Measurements from ENCODE around the gene SPHK1.
"Not testable (repeated sequence)": the region's sequence is repeated elsewhere in the genome, so short reads cannot be mapped to it uniquely, and the experiment has no call there.

Gene SPHK1, protein sequence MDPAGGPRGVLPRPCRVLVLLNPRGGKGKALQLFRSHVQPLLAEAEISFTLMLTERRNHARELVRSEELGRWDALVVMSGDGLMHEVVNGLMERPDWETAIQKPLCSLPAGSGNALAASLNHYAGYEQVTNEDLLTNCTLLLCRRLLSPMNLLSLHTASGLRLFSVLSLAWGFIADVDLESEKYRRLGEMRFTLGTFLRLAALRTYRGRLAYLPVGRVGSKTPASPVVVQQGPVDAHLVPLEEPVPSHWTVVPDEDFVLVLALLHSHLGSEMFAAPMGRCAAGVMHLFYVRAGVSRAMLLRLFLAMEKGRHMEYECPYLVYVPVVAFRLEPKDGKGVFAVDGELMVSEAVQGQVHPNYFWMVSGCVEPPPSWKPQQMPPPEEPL

GRCh38 chr17:76384222-76384986 is at the start of gene SPHK1:
Gene SPHK1, plus strand, starts transcription at chr17:76384609. Its CDS starts 1,036 bp downstream, at chr17:76385645.
- intact Hi-C loops (cut with DNase I) = no loop called here
- peak in 29 of 42 donors; percentile 35 to 77 (median 55) for DNase-seq

GRCh38 chr17:76335716-76336381 is 48.6 kb upstream of the SPHK1 start:
- no peak for DNase-seq
- intact Hi-C loops (cut with DNase I) = no loop called here

- intact Hi-C loops (cut with DNase I) = no loop called here
- DNase-seq = no peak
These were observed 47.5 kb upstream of the SPHK1 start for GRCh38 chr17:76336756-76337412.

DNA sequence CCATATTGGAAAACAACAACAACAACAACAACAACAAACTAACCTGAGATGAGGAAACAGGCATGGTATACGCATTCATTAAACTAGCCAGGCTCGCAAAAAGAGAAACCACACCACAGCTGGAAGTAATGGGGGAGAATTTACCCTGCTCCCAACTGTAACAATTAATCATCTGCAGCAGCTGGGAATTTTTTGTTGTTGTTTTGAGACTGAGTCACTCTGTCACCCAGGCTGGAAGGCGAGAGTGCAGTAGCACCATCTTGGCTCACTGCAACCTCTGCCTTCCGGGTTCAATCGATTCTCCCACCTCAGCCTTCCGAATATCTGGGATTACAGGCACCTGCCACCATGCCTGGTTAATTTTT is 47.0 kb upstream of the SPHK1 start:
- no peak for DNase-seq
- intact Hi-C loops (cut with DNase I) = no loop called here

- no peak for DNase-seq
- intact Hi-C loops (cut with DNase I) = no loop called here
These were observed 43.1 kb upstream of the SPHK1 start for GRCh38 chr17:76341301-76341700.

- no peak for DNase-seq
- intact Hi-C loops (cut with DNase I) = no loop called here
These were observed 41.3 kb upstream of the SPHK1 start for GRCh38 chr17:76343106-76343505.

GRCh38 chr17:76345377-76345974 is 38.9 kb upstream of the SPHK1 start:
- intact Hi-C loops (cut with DNase I) = no loop called here
- no peak for DNase-seq

DNA sequence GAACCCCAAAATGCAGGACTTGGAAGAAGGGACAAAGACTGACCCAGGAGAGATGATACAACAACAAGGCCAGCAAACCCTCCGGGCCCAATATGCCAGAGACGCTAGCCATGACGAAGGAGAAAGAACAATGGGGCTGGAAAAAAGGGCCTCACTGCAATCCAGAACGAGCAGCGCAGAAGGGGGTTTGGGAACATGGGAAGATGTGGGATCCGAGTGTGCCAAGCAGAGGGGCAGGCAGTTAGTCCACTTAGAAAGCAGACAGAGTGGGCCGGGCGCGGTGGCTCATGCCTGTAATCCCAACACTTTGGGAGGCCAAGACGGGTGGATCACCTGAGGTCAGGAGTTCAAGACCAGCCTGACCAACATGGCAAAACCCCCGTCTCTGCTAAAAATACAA is 37.5 kb upstream of the SPHK1 start:
- DNase-seq; intact Hi-C loops (cut with DNase I): not testable (repeated sequence)

GRCh38 chr17:76350463-76350862 is 33.9 kb upstream of the SPHK1 start:
- peak in 1 of 42 donors; percentile 12 for DNase-seq
- intact Hi-C loops (cut with DNase I) = loop anchor here (5.0 kb wide), 1 partner anchor 37 kb away; no protein-coding TSS in a partner anchor

- DNase-seq = no peak
- intact Hi-C loops (cut with DNase I) = loop anchor here (5.0 kb wide), 1 partner anchor 36 kb away; no protein-coding TSS in a partner anchor
These were observed 32.8 kb upstream of the SPHK1 start for GRCh38 chr17:76351526-76352071.

- peak in 27 of 42 donors; percentile 11 to 59 (median 32) for DNase-seq
- intact Hi-C loops (cut with DNase I) = loop anchor here (5.0 kb wide), 1 partner anchor 34 kb away; no protein-coding TSS in a partner anchor
These were observed 31.3 kb upstream of the SPHK1 start for GRCh38 chr17:76353004-76353598.

DNA sequence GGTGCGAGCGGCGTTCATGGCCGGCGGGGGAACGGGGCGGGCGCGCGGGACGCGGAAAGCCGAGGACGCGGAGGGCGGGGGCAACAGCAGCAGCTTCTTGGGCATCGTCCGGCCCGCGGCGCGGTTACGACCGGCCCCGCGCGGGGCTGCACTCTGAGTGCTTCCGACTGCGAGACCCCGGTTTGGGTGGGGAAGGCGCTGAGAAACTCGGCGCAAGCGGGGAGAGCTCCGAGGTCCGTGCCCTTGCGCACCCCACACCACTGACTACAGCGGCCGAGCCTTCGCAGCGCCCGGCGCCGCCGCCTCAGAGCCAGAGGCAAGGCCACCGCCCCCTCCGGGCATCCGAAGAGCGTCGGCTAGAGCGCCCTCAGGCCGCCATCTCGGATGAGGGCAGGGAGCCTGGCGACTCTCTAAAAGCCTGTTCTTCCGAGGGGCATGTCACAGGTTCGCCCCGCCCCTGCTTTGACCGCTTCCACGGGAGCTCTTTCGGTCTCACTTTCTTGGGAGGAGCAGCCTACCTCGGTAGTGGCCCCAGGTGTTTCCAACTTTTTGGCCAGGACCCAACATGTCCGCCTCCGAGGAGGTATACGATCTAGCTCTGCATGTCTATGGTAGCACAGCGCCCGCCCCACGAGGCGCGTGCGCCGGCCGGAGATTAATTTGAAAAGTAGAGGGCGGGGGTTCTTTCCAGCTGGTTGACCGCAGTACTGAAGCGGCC is 30.7 kb upstream of the SPHK1 start, which contains the start of gene PRPSAP1:
Gene PRPSAP1, minus strand, starts transcription at position 318 of the 718 bp plus-strand sequence. Its CDS starts 213 bp downstream, at position 105.
- DNase-seq = peak; percentile 81 to 95 (median 90)
- intact Hi-C loops (cut with DNase I) = loop anchor here (5.0 kb wide), 1 partner anchor 34 kb away; no protein-coding TSS in a partner anchor

DNA sequence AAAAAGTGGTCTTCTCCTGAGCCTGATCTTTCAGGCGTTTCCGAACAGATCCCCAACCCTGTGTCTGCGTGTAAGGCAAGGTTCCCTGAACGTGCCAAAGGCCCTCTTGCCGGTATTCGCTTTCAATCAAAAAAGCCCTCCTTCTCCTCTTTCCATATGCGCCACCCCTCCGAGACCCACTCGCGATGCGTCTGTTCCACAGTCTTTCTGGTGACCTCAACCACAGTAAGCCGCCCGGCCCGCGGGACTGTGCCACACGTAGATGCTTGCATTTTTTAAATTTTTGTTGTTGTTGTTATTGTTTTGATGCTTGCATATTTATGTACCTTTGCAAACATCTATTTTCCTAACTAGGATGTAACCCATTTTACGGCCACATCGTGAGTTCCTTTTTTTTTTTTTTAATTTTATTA is 30.1 kb upstream of the SPHK1 start:
- DNase-seq = peak in 1 of 42 donors; percentile 29
- intact Hi-C loops (cut with DNase I) = loop anchor here (5.0 kb wide), 1 partner anchor 33 kb away; no protein-coding TSS in a partner anchor

DNA sequence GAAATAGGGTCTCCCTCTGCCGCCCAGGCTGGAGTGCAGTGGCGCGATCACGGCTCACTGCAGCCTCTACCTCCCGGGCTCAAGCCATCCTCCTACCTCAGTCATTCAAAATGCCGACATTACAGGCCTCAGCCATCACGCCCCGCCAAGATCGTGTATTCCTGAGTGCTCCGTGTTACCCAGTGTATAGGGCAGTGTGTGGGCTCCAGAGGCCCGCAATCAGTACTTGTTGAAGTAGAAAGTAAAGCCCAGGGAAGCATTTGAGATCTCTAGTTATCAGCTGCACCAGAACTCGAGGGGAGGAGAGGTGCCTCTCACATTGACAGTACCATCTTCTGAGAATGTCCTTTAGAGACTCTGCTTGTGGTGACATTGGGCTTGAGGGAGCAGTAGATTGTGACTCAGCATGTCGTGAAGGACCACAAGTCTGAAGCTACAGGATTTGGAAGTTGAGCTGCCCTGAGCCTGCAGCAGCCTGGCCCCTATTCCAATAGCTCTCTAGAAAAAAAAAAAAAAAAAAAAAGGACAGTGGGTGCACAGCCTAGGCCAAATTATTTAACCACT is 29.6 kb upstream of the SPHK1 start:
- DNase-seq = peak in 1 of 42 donors; percentile 20
- intact Hi-C loops (cut with DNase I) = loop anchor here (5.0 kb wide), 1 partner anchor 32 kb away; no protein-coding TSS in a partner anchor

DNA sequence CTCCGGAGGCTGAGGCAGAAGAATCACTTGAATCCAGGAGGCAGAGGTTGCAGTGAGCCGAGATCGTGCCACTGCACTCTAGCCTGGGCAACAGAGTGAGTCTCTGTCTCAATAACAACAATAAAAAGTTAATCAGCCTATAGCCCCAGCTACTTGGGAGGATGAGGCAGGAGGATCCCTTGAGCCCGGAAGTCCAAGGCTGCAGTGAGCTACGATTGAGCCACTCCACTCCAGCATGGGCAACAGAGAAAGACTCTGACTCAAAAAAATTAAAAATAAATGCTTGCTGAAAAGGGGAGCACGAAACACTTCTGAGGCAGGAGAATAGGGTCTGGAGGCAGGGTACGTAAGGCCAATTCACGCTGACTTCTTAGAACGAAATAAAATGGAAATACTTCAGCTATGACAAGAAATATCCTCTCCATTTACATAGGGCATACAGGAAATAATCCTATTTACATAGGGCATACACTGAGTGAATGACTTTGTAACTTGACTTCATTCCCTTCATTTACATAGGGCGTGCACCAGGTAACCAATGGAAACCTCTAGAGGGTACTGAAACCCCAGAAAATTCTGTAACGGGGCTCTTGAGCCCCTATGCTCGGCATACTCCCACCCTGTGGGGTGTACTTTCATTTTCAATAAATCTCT is 27.5 kb upstream of the SPHK1 start:
- intact Hi-C loops (cut with DNase I) = no loop called here
- no peak for DNase-seq

- intact Hi-C loops (cut with DNase I) = no loop called here
- no peak for DNase-seq
These were observed 26.7 kb upstream of the SPHK1 start for GRCh38 chr17:76357597-76358158.

Measured in head of caudate nucleus (tissue), 42 donors.